Activated T-cell treated with anti-CD3 and anti-CD28 coated beads, Interleukin-2, amount 50 U/mL, for 4 hours (primary cell): Measurements from ENCODE around the gene RELCH. TPM values are rescaled to one million over a fixed set of nuclear protein-coding genes. Genes with fewer than 3 reads are reported as not detected.

Experiments used
- ATAC-seq, 2 donors: fragments of 200-7000 bp; cut with Tn5 transposase; one replicate each; pipeline ENCODE4 v1.10.0; 2021
- DNase-seq: peaks from one replicate; pipeline ENCODE4 v3.0.0-alpha.2; 2020
- H3K27me3 Mint-ChIP-seq: one replicate; pipeline ENCODE4 v1.8.0; 2021; ENCODE audit warnings: low read depth, mixed read lengths
- H3K36me3 Mint-ChIP-seq: one replicate; pipeline ENCODE4 v1.8.0; 2022; ENCODE audit warnings: mixed read lengths; ENCODE audit not compliant: insufficient read depth
- H3K4me1 Mint-ChIP-seq: one replicate; pipeline ENCODE4 v1.8.0; 2021; ENCODE audit warnings: low read depth, mixed read lengths
- H3K4me3 Mint-ChIP-seq: one replicate; pipeline ENCODE4 v1.8.0; 2021; ENCODE audit warnings: mild to moderate bottlenecking, moderate library complexity, mixed read lengths
- H3K9me3 Mint-ChIP-seq: one replicate; pipeline ENCODE4 v1.8.0; 2021; ENCODE audit warnings: mixed read lengths
- total RNA-seq, 3 donors: library from RNA; stranded (reverse); gene quantifications; one replicate each; pipeline ENCODE4 v1.2.1, GENCODE V29; 2021

The RELCH gene
- total RNA-seq, 3 donors from 2014 or later: 14.6 to 20.2 (median 18.8) TPM

DNA sequence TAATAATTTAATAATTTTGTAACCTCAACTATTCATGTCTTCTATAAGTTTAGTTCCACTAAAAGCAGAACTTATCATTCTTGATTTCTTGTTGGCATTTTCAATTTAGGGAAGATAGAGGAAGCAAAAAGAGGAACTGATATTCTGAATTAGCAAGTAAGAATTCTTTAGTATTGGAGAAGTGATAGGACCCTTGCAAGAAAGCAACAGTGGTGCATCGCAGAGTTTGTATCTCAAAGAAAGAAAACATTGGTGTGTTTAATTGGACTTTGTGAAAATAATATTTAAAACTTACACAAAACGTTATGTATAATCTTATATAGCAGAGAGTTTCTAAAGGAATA, 101.6 kb downstream of the RELCH start:
- H3K36me3 Mint-ChIP-seq: peaks cover 34% of the 10 kb centered on the region
- no peak overlapping the region for H3K4me3 Mint-ChIP-seq
- no peaks in the 10 kb centered on the region for H3K9me3 Mint-ChIP-seq
- no peak for DNase-seq
- ATAC-seq: no peak
- no peaks in the 10 kb centered on the region for H3K27me3 Mint-ChIP-seq
- peaks cover 3% of the 10 kb centered on the region for H3K4me1 Mint-ChIP-seq

DNA sequence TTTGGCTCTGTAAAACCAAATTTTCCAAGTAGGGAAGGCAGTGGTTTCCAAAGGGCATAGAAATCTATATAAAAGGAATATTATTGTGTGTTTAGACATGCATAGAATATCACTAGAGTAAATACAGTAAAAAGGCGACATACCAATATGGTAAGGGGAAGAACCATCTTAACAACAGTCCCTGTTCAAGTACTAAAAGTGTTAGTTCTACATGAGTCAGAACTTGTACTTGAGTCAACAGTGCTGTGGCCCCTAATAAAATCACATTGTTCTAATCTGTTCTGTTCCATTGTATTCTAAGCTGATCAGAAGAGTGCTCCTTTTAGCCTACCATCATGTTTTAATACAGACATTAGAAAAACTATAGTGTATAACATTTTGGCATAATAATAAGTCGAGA, 102.0 kb downstream of the RELCH start:
- Mint-ChIP-seq H3K36me3 (peaks cover 34% of the 10 kb centered on the region), H3K4me1 (peaks cover 3% of the 10 kb centered on the region), H3K9me3 (no peaks in the 10 kb centered on the region), H3K27me3 (no peaks in the 10 kb centered on the region), H3K4me3 (no peak overlapping the region)
- no peak for DNase-seq
- peak; percentile 52 to 57 for ATAC-seq

DNA sequence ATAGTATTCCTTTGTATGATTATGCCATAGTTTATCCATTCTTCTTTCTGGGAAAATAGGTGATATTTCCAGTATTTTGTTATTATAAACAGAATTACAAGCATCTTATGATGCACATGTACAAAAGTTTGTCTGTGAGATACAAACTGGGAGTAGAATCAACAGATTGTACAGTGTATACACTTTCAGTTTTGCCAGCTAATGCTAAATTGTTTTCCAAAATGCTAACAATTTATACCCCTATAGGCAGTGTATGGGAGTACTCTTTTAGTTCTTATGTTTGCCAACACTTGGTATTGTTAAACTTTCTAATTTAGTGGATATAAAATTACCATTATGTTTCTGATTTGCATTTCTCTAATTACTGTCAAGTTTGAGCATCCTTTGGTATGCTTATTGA, 107.0 kb downstream of the RELCH start:
- H3K4me1 Mint-ChIP-seq: peaks cover 9% of the 10 kb centered on the region
- ATAC-seq (no peak), DNase-seq (no peak)
- no peak overlapping the region for H3K4me3 Mint-ChIP-seq
- no peaks in the 10 kb centered on the region for H3K9me3 Mint-ChIP-seq
- H3K27me3 Mint-ChIP-seq: no peaks in the 10 kb centered on the region
- peaks cover 26% of the 10 kb centered on the region for H3K36me3 Mint-ChIP-seq

DNA sequence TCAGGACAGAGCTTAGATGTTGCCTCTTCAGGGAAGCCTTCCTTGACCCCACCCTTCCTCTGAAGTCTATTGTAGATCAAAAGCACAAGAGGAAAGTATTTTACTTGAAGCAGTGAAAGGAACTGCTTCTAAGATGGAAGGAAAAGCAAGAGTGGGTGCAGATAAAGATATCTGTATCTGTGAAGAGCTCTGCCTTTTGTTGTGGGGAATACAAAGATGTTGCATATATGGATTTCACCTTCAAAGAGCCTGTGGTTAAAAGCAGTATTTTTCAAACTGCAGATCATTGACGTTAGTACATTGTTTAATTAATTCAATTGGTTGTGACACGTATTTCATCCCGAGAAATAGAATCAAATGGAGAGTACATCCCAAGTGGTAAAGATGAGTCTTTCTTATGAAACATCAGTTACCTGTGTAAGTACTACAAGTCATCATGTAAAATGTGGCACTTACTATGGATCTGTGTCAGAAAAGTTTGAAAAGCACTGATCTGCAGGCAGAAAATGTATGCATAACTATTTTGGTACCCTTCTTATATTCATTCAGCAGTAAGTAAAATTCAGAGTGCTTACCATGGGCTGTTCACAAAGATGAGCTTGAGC, 113.4 kb downstream of the RELCH start:
- no peaks in the 10 kb centered on the region for H3K9me3 Mint-ChIP-seq
- peaks cover 19% of the 10 kb centered on the region for H3K4me1 Mint-ChIP-seq
- H3K27me3 Mint-ChIP-seq: no peaks in the 10 kb centered on the region
- ATAC-seq: no peak
- H3K4me3 Mint-ChIP-seq: no peak overlapping the region
- peaks cover 58% of the 10 kb centered on the region for H3K36me3 Mint-ChIP-seq
- DNase-seq: no peak

DNA sequence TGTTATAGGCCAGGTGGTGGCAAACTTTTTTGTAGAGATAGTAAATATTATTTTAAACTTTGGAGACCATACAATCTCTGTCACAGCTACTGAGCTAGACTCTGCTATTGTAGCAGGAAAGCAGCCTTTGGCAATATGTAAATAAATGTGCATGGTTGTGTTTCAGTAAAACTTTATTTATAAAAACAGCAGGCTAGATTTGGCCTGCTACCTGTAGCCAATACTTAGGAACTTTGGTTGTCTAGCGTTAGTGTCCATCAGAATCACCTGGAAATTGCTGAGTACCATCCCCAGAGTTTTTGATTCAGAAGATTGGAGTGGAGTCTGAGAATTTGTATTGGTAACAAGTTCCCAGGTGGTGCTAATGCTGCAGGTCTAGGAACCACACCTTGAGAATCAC, 114.3 kb downstream of the RELCH start:
- Mint-ChIP-seq H3K9me3 (no peaks in the 10 kb centered on the region), H3K4me1 (peaks cover 19% of the 10 kb centered on the region), H3K27me3 (no peaks in the 10 kb centered on the region), H3K4me3 (no peak overlapping the region), H3K36me3 (peaks cover 59% of the 10 kb centered on the region)
- ATAC-seq (no peak), DNase-seq (no peak)

DNA sequence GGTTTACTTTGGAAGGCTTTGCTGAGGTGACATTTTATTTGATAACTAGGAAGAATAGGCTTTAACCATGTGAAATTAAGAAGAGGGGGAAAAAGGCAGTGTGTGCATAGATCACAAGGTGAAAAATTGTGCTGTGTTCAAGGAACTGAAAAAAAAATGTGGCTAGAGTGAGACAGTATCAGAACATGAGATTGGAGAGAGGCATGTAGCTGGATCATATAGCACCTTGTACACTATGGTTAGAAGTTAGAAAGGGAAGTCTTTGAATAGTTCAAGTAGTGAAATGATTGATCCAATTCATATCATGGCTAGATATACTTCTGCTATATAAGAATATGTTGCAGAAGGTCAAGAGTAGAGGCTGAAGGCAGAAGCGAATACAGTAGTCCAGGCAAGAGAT, 125.8 kb downstream of the RELCH start:
- ATAC-seq: no peak

DNA sequence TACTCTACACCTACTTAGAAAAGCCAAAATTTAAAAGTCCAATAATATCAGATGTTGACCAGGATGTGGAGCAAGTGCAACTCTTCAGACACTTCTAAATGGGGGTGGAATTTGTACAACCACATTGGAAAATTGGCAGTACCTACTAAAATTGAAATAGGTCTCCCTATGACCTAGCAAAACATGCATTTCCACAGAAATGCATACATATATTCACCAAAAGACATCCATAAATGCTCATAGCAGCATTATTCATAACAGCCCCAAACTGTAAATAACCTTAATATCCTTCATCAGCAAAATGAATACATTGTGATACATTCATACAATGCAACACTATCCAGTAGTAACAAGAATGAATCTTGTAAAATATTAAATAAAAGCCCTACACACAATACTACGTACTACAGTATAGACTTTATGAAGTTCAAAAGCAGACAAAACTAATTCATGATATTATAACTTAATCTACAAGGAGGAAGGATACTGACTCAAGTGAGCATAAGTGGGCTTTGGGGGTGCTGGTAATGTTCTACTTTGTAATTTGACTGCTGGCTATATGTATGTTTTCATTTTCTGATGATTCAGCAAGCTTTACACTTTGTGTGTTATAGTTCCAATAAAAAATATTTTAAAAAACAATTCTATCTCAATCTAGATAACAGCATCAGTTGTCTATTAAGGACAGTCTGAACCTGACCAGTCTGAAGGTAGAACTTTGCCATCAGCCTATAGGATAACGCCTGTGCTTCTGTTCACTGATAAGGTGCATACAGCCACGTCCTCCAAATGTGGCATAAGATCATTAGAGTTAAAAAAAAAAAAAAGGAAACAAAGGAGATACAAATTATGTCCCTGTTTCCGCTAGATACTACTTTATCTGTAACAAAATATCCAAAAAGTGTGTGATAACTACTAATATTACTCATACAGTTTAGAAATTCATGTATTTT, 131.4 kb downstream of the RELCH start:
- ATAC-seq (no peak), DNase-seq (no peak)
- Mint-ChIP-seq H3K4me1 (peaks cover 2% of the 10 kb centered on the region), H3K36me3 (no peaks in the 10 kb centered on the region), H3K9me3 (no peaks in the 10 kb centered on the region), H3K4me3 (no peak overlapping the region), H3K27me3 (peaks cover 18% of the 10 kb centered on the region)

More for the DNA sequence above, 125.8 kb downstream of the RELCH start:
- H3K4me1 Mint-ChIP-seq: no peaks in the 10 kb centered on the region
- H3K27me3 Mint-ChIP-seq: peaks cover 5% of the 10 kb centered on the region
- no peaks in the 10 kb centered on the region for H3K9me3 Mint-ChIP-seq
- H3K4me3 Mint-ChIP-seq: no peak overlapping the region
- DNase-seq: no peak
- H3K36me3 Mint-ChIP-seq: no peaks in the 10 kb centered on the region

DNA sequence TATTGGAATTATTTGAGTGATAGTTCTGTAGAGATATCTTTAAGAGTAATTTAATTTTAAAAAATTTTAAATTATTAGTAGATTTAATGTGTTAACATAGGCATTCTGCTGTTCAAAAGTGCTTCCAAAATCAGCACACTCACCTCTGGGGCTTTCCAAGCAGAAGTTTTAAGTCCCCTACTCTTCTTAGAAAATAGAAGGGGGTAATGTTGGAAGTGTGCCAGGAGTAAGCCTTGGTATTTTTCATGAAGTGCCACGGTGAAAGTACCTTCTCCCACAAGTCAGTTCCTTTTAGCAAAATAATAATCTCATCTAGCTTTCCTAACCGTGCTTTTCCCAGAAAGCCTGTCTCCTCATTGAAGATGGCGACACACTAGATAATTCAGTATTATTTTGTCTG, 134.1 kb downstream of the RELCH start:
- peaks cover 18% of the 10 kb centered on the region for H3K4me1 Mint-ChIP-seq
- H3K27me3 Mint-ChIP-seq: peaks cover 38% of the 10 kb centered on the region
- no peak overlapping the region for H3K4me3 Mint-ChIP-seq
- no peaks in the 10 kb centered on the region for H3K36me3 Mint-ChIP-seq
- H3K9me3 Mint-ChIP-seq: no peaks in the 10 kb centered on the region
- no peak for DNase-seq
- ATAC-seq: no peak

DNA sequence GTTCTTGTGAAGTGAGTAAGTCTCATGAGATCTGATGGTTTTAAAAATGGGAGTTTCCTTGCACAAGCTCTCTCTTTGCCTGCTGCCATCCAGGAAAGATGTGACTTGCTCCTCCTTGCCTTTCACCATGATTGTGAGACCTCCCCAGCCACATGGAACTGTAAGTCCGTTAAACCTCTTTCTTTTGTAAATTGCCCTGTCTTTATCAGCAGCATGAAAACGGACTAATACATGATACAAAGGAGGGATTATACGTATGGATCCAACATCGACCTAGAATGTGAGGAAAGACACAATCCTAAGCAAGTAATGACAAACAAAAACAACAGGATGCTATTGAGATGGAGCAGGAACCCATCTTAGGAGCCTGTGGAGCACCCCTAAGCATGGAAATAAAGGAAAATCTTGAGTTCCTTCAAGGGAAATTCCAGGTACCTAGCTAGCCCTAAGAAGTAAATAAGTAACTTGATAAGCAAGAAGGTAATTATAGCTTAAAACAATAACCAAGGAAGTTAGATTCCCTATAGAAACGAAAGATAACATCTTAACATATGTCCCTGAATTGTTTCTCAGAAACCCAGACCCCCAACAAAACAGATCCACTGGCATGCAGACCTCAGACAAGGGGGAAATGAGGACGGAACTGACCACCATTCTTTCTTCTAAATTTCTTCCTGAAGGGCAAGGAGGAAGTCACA, 136.6 kb downstream of the RELCH start:
- Mint-ChIP-seq H3K36me3 (no peaks in the 10 kb centered on the region), H3K9me3 (no peaks in the 10 kb centered on the region), H3K4me1 (peaks cover 26% of the 10 kb centered on the region), H3K27me3 (peaks cover 53% of the 10 kb centered on the region), H3K4me3 (peak overlapping the region; percentile 80)
- ATAC-seq (no peak), DNase-seq (no peak)

DNA sequence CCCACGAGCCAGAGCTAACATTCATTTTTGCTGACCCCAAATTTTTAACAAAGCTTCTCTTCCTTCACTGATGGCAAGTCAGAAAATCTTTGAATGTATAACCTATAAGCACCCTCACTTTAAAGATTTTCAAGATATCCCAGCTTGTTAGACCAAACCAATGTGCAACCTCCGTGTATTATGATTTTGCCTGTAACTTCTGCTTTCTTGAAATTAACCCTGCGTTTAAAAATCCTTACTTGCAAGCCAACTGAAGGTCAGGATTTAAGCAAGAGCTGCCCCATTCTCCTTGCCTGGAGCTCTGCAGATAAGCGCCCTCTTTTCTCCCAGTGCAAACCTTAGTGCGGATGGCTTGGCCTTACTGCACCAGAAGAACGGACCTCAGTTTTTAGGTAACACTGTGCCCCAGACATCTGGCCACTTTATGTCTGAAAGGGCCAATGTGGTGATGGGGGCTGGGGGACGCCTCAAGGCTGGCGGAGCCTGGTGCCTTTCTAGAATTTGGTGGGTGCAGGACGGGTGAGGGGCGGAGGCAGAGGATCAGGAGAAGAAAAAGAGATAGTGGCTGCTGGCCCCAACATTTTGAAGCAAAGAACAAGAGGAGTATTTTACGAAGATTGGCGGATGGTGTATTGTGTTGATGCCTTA, 137.2 kb downstream of the RELCH start:
- DNase-seq: no peak
- no peaks in the 10 kb centered on the region for H3K9me3 Mint-ChIP-seq
- peaks cover 58% of the 10 kb centered on the region for H3K27me3 Mint-ChIP-seq
- no peaks in the 10 kb centered on the region for H3K36me3 Mint-ChIP-seq
- ATAC-seq: no peak
- peak overlapping the region; percentile 80 for H3K4me3 Mint-ChIP-seq
- H3K4me1 Mint-ChIP-seq: peaks cover 26% of the 10 kb centered on the region

DNA sequence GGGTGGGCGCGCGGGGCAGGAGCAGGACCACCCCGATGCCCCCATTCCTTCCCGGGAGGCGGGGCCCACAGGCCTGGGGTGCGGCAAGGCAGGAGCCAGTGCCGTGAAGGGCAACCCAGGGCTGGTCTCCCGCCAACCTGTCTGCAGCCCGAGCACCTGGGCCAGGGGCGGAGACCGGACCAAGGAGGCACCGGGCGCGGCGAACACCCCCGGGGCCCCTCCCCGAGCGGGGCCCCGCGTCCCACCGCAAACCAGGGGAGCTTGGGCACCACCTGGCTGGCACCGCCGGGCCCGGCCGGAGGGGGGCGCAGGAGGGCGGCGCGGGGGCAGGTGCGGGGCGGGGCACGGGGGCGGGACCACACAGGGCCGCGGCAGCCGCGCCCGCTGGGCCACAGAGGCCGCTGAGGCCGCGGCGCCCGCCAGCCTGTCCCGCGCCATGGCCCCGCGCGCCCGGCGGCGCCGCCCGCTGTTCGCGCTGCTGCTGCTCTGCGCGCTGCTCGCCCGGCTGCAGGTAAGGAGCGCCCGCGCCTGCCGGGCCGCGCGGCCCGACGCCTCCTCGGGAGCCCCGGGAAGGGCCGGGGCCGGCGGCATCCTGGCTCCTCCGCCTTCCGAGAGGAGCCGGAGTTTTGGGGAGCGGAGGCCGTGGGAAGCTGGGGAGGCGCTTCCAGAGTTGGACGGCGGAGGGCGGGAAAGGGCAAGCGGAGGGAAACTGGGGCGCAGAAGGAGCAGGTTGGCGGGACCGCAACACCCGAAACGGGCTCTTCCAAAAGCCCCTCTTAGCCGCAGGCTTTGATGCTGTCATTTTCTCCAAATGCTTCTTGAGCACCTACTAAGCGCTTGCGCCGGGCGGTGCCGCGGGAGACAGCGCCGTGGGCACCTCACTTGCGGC, 138.1 kb downstream of the RELCH start, which contains the start of gene TNFRSF11A:
TSS of gene TNFRSF11A (plus strand) at position 394 of the 889 bp plus-strand sequence. CDS start at position 437, 43 bp downstream.
- H3K4me3 Mint-ChIP-seq: peak within 1 kb of the TSS; percentile 80
- DNase-seq: peak; percentile 51
- no peaks in the 10 kb centered on the region for H3K36me3 Mint-ChIP-seq
- peaks cover 65% of the 10 kb centered on the region for H3K27me3 Mint-ChIP-seq
- ATAC-seq: peak; percentile 79 to 81
- peaks cover 35% of the 10 kb centered on the region for H3K4me1 Mint-ChIP-seq
- H3K9me3 Mint-ChIP-seq: no peaks in the 10 kb centered on the region

DNA sequence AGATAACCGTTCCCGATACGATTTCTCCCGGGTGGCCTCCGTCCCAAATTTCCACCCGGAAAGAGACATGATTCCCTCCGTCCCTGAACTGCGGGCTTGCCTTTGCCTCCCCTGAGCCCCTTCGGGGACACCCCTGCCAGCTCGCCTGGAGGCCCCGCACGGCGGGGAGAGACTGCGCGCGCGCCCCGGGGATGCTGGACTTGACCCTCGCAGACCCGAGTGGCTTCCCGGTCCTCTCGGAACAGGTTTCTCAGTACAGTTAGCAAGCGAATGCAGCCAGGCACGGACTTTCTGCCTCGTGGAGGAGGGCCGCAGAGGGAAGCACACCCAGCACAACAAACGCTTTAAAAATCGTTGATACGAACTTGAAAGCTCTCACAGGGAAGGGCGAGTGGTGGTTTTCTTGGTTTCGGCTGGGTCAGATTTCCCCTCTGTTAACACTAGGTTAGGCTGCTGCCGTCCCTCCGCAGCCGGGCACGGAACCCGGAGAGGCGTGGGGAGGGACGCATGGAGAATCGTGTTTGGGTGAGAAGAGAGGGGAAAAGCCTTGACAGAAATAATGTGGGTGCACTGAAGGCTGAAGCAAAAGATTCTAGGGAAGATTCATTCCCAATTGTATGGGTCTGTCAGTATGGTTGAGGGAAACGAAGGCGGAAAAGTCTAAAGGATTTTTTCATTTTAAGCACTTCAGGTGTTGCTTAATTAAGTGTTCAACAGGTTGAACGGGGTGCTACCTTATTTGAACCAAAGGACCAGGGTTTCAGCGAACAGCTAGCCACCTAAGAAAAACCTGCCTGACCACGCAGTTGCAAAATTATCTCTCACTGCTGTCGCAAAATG, 139.0 kb downstream of the RELCH start:
- DNase-seq: peak; percentile 10
- Mint-ChIP-seq H3K4me1 (peaks cover 39% of the 10 kb centered on the region), H3K4me3 (peak overlapping the region; percentile 77), H3K36me3 (no peaks in the 10 kb centered on the region), H3K27me3 (peaks cover 71% of the 10 kb centered on the region), H3K9me3 (no peaks in the 10 kb centered on the region)
- peak; percentile 20 to 22 for ATAC-seq
